SK-N-SH treated with all-trans-retinoic acid at 6 μM for 48 hours (cell line): ENCODE results near the gene WNT7A.

ENCODE experiments used
- ATAC-seq: fragments of 200-7000 bp; cut with Tn5 transposase; 3 replicates; pipeline ENCODE4 v1.9.1; 2020; ENCODE audit warnings: mild to moderate bottlenecking, moderate library complexity
- ARNTL ChIP-seq: fragments of 450-650 bp; formaldehyde crosslinking; IDR thresholded peaks from 2 replicates; pipeline ENCODE4 v1.5.0; 2020; ENCODE audit warnings: low read depth, mild to moderate bottlenecking, moderate library complexity, borderline replicate concordance
- CREB5 ChIP-seq: fragments of 250-450 bp; sonication (Bioruptor Pico); IDR thresholded peaks from 2 replicates; pipeline ENCODE4 v1.5.1; 2020; ENCODE audit warnings: low read depth, mild to moderate bottlenecking, moderate library complexity
- CSDC2 ChIP-seq: fragments of 250-450 bp; sonication (Bioruptor Pico); IDR thresholded peaks from 2 replicates; pipeline ENCODE4 v1.5.0; 2020; ENCODE audit warnings: mild to moderate bottlenecking, moderate library complexity
- ESRRG ChIP-seq: fragments of 250-450 bp; sonication (Bioruptor Pico); IDR thresholded peaks from 2 replicates; pipeline ENCODE4 v1.6.1; 2021; ENCODE audit warnings: mild to moderate bottlenecking
- GLIS3 ChIP-seq: fragments of 250-450 bp; sonication (Bioruptor Pico); IDR thresholded peaks from 2 replicates; pipeline ENCODE4 v1.5.0; 2020; ENCODE audit warnings: mild to moderate bottlenecking, moderate library complexity
- ISL1 ChIP-seq: fragments of 250-450 bp; sonication (Bioruptor Pico); IDR thresholded peaks from 2 replicates; pipeline ENCODE4 v2.1.2; 2022; ENCODE audit warnings: mild to moderate bottlenecking, moderate library complexity
- OSR1 ChIP-seq: fragments of 250-450 bp; sonication (Bioruptor Pico); IDR thresholded peaks from 2 replicates; pipeline ENCODE4 v1.8.0; 2022; ENCODE audit warnings: moderate library complexity, mild to moderate bottlenecking, inconsistent platforms
- POU6F1 ChIP-seq: fragments of 250-450 bp; sonication (Bioruptor Pico); IDR thresholded peaks from 2 replicates; pipeline ENCODE4 v1.8.0; 2021; ENCODE audit warnings: low read depth, mild to moderate bottlenecking, moderate library complexity, borderline replicate concordance
- PPARA ChIP-seq: fragments of 250-450 bp; sonication (Bioruptor Pico); IDR thresholded peaks from 2 replicates; pipeline ENCODE4 v1.5.0; 2020; ENCODE audit warnings: mild to moderate bottlenecking, borderline replicate concordance
- RARB ChIP-seq: fragments of 250-450 bp; sonication (Bioruptor Pico); IDR thresholded peaks from 2 replicates; pipeline ENCODE4 v1.8.0; 2021; ENCODE audit warnings: mild to moderate bottlenecking, moderate library complexity
- SNAI2 ChIP-seq: fragments of 250-450 bp; sonication (Bioruptor Pico); IDR thresholded peaks from 2 replicates; pipeline ENCODE4 v1.5.0; 2020; ENCODE audit warnings: mild to moderate bottlenecking, moderate library complexity
- TCF4 ChIP-seq: fragments of 250-450 bp; sonication (Bioruptor Pico); IDR thresholded peaks from 2 replicates; pipeline ENCODE4 v1.8.0; 2021; ENCODE audit warnings: mild to moderate bottlenecking, moderate library complexity, borderline replicate concordance
- TOX ChIP-seq: fragments of 250-450 bp; sonication (Bioruptor Pico); IDR thresholded peaks from 2 replicates; pipeline ENCODE4 v1.8.0; 2021; ENCODE audit warnings: mild to moderate bottlenecking, moderate library complexity, borderline replicate concordance
- TSHZ2 ChIP-seq: fragments of 250-450 bp; sonication (Bioruptor Pico); IDR thresholded peaks from 2 replicates; pipeline ENCODE4 v1.5.0; 2020; ENCODE audit warnings: mild to moderate bottlenecking, moderate library complexity
- ZC3H10 ChIP-seq: fragments of 250-450 bp; sonication (Bioruptor Pico); IDR thresholded peaks from 2 replicates; pipeline ENCODE4 v1.5.1; 2021; ENCODE audit warnings: mild to moderate bottlenecking, moderate library complexity
- ZFP3 ChIP-seq: fragments of 250-450 bp; sonication (Bioruptor Pico); IDR thresholded peaks from 2 replicates; pipeline ENCODE4 v1.5.0; 2020; ENCODE audit warnings: mild to moderate bottlenecking, moderate library complexity
- ZFP30 ChIP-seq: fragments of 450-650 bp; formaldehyde crosslinking; IDR thresholded peaks from 2 replicates; pipeline ENCODE4 v1.5.0; 2022; ENCODE audit warnings: mild to moderate bottlenecking, moderate library complexity
- ZNF565 ChIP-seq: fragments of 450-650 bp; formaldehyde crosslinking; conservative IDR thresholded peaks from 2 replicates; pipeline ENCODE4 v1.5.0; 2020; ENCODE audit warnings: low read depth, mild to moderate bottlenecking, moderate library complexity
- ZNF70 ChIP-seq: fragments of 450-650 bp; formaldehyde crosslinking; IDR thresholded peaks from 2 replicates; pipeline ENCODE4 v1.5.0; 2020; ENCODE audit warnings: mild to moderate bottlenecking, moderate library complexity
- ZNF8 ChIP-seq: fragments of 450-650 bp; formaldehyde crosslinking; IDR thresholded peaks from 2 replicates; pipeline ENCODE4 v1.5.0; 2020; ENCODE audit warnings: mild to moderate bottlenecking, moderate library complexity
- TF ChIP-seq, protein P1 (sequence below): fragments of 250-450 bp; sonication (Bioruptor Pico); IDR thresholded peaks from 2 replicates; pipeline ENCODE4 v1.5.1; 2021; ENCODE audit warnings: mild to moderate bottlenecking, moderate library complexity
- TF ChIP-seq, protein P2 (sequence below): fragments of 250-450 bp; sonication (Bioruptor Pico); IDR thresholded peaks from 2 replicates; pipeline ENCODE4 v1.8.0; 2020; ENCODE audit warnings: mild to moderate bottlenecking, moderate library complexity, borderline replicate concordance

WNT7A gene

GRCh38 chr3:13822871-13823585 is 56.8 kb downstream of the WNT7A start:
- TF ChIP-seq TCF4 (no peak), ZFP3 (CRISPR knock-in tag) (no peak), PPARA (CRISPR knock-in tag) (no peak), ESRRG (no peak), CREB5 (CRISPR knock-in tag) (no peak), ZNF565 (no peak)
- no peak; the same call in 2 of the 3 replicates for ATAC-seq

DNA sequence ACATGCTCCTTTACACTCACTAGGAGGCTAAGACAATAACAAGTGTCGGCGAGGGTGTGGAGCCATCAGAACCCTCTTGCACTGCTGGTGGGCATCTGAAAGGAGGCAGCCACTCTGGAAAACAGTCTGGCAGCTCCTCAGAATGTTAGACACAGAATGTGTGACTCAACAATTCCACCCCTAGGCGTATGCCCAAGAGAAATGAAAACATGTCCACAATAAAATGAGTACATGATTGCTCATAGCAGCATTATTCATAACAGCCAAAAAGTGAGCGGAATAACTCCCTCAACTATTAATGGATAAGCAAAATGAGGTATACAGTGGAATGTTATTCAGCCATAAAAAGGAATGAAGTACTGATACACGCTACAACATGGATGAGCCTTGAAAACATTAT is 57.8 kb downstream of the WNT7A start:
- no peak for ATAC-seq
- TF ChIP-seq ZFP3 (CRISPR knock-in tag) (no peak), ARNTL (CRISPR knock-in tag) (no peak), TOX (no peak), CSDC2 (CRISPR knock-in tag) (no peak), ZC3H10 (no peak), OSR1 (CRISPR knock-in tag) (no peak), ZNF565 (no peak), POU6F1 (CRISPR knock-in tag) (no peak), TSHZ2 (CRISPR knock-in tag) (no peak), GLIS3 (no peak), ZNF8 (CRISPR knock-in tag) (no peak), SNAI2 (CRISPR knock-in tag) (no peak), CREB5 (CRISPR knock-in tag) (no peak)
- TF ChIP-seq, protein P1, sequence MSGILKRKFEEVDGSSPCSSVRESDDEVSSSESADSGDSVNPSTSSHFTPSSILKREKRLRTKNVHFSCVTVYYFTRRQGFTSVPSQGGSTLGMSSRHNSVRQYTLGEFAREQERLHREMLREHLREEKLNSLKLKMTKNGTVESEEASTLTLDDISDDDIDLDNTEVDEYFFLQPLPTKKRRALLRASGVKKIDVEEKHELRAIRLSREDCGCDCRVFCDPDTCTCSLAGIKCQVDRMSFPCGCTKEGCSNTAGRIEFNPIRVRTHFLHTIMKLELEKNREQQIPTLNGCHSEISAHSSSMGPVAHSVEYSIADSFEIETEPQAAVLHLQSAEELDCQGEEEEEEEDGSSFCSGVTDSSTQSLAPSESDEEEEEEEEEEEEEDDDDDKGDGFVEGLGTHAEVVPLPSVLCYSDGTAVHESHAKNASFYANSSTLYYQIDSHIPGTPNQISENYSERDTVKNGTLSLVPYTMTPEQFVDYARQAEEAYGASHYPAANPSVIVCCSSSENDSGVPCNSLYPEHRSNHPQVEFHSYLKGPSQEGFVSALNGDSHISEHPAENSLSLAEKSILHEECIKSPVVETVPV (CRISPR knock-in tag): no peak
- TF ChIP-seq, protein P2, sequence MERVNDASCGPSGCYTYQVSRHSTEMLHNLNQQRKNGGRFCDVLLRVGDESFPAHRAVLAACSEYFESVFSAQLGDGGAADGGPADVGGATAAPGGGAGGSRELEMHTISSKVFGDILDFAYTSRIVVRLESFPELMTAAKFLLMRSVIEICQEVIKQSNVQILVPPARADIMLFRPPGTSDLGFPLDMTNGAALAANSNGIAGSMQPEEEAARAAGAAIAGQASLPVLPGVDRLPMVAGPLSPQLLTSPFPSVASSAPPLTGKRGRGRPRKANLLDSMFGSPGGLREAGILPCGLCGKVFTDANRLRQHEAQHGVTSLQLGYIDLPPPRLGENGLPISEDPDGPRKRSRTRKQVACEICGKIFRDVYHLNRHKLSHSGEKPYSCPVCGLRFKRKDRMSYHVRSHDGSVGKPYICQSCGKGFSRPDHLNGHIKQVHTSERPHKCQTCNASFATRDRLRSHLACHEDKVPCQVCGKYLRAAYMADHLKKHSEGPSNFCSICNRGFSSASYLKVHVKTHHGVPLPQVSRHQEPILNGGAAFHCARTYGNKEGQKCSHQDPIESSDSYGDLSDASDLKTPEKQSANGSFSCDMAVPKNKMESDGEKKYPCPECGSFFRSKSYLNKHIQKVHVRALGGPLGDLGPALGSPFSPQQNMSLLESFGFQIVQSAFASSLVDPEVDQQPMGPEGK (CRISPR knock-in tag): no peak

- ATAC-seq: no peak
- TF ChIP-seq, protein P1 (CRISPR knock-in tag): no peak
- TF ChIP-seq ZNF70 (CRISPR knock-in tag): no peak
- TF ChIP-seq ZNF565: no peak
- TF ChIP-seq ZFP30 (CRISPR knock-in tag): no peak
- no peak for TF ChIP-seq OSR1 (CRISPR knock-in tag)
- no peak for TF ChIP-seq ZNF8 (CRISPR knock-in tag)
- TF ChIP-seq PPARA (CRISPR knock-in tag): no peak
- no peak for TF ChIP-seq RARB (CRISPR knock-in tag)
- no peak for TF ChIP-seq ISL1 (CRISPR knock-in tag)
- TF ChIP-seq SNAI2 (CRISPR knock-in tag): no peak
- TF ChIP-seq POU6F1 (CRISPR knock-in tag): no peak
- no peak for TF ChIP-seq CREB5 (CRISPR knock-in tag)
- no peak for TF ChIP-seq ARNTL (CRISPR knock-in tag)
- TF ChIP-seq TOX: no peak
Measured at GRCh38 chr3:13821126-13821525, 58.7 kb downstream of the WNT7A start.
